Panc1 (cell line): ENCODE results near the gene FZD4. TPM values are rescaled to one million over a fixed set of nuclear protein-coding genes. Genes with fewer than 3 reads are reported as not detected.

ENCODE experiments used
- ATAC-seq: fragments of 200-7000 bp; cut with Tn5 transposase; 2 replicates; pipeline ENCODE4 v1.9.1; 2020; ENCODE audit warnings: mild to moderate bottlenecking, moderate library complexity
- BruUV-seq: library from RNA; stranded (reverse); fragments of 400-500 nt; replicated peaks from 2 replicates; lab custom pipeline; 2021; lab: Mats Ljungman, UMichigan
- CTCF ChIA-PET: fragments of 300-600 bp; sonication (Branson Sonifier 250); formaldehyde crosslinking; loops from one replicate; lab custom pipeline; 2022; ENCODE audit warnings: antibody characterized with exemption; lab: Charles Lee
- POLR2A ChIA-PET: fragments of 300-600 bp; sonication (Branson Sonifier 250); formaldehyde crosslinking; loops from one replicate; lab custom pipeline; 2022; ENCODE audit warnings: antibody characterized with exemption; lab: Charles Lee
- DNase-seq: peaks from one replicate; pipeline ENCODE4 v3.0.0-alpha.2; 2010; ENCODE audit warnings: low read depth, low spot score
- H3K27ac ChIP-seq: 2 replicates; pipeline ENCODE4 v1.5.1; 2011; ENCODE audit warnings: mild to moderate bottlenecking, low read length, inconsistent platforms
- H3K27me3 ChIP-seq: fragments of 200-500 bp; sonication (Bioruptor generic); 2 replicates; pipeline ENCODE4 v1.6.0; 2014; ENCODE audit warnings: low read length, inconsistent platforms; ENCODE audit not compliant: control insufficient read depth, insufficient read depth
- H3K36me3 ChIP-seq: fragments of 200-500 bp; sonication (Bioruptor generic); 2 replicates; pipeline ENCODE4 v1.5.1; 2014; ENCODE audit warnings: inconsistent platforms, mild to moderate bottlenecking, low read length, moderate library complexity; ENCODE audit not compliant: control insufficient read depth, insufficient read depth
- H3K4me1 ChIP-seq: 2 replicates; pipeline ENCODE4 v1.5.1; 2011; ENCODE audit warnings: inconsistent platforms, mild to moderate bottlenecking, low read length, moderate library complexity; ENCODE audit not compliant: control insufficient read depth, insufficient read depth
- H3K4me3 ChIP-seq, 2 experiments: 2 replicates each; pipeline ENCODE4 v1.5.1; 2011 to 2012; ENCODE audit warnings: low read depth in 2 of 2, low read length in 2 of 2, mild to moderate bottlenecking in 2 of 2, inconsistent platforms in 1 of 2, moderate library complexity in 1 of 2
- H3K9me3 ChIP-seq: fragments of 200-500 bp; sonication (Bioruptor generic); 2 replicates; pipeline ENCODE4 v1.5.1; 2014; ENCODE audit warnings: low read depth, mild to moderate bottlenecking, inconsistent platforms, low read length, moderate library complexity; ENCODE audit not compliant: control insufficient read depth, insufficient read depth
- CTCF ChIP-seq: fragments of 450-650 bp; IDR thresholded peaks from 2 replicates; pipeline ENCODE4 v1.5.1; 2017; ENCODE audit warnings: mild to moderate bottlenecking
- POLR2AphosphoS5 ChIP-seq: IDR thresholded peaks from 2 replicates; pipeline ENCODE4 v1.6.1; 2012; ENCODE audit warnings: mild to moderate bottlenecking, low read depth, low read length, moderate library complexity
- SIN3A ChIP-seq: IDR thresholded peaks from 2 replicates; pipeline ENCODE4 v1.6.1; 2012; ENCODE audit warnings: low read depth, mild to moderate bottlenecking, low read length, moderate library complexity, borderline replicate concordance; ENCODE audit not compliant: insufficient read depth
- in situ Hi-C: cut with HindIII; loops from 2 replicates; pipeline ENCODE4 v1.10.0; 2016; ENCODE audit warnings: low sequenced_read_pairs, low pct_unique_long_range_greater_than_20kb
- intact Hi-C: fragments of 100-400 bp; cut with micrococcal nuclease; formaldehyde crosslinking; loops from one replicate; pipeline ENCODE4 v1.10.0; 2022; ENCODE audit not compliant: unreplicated experiment
- total RNA-seq: library from RNA; stranded (reverse); gene quantifications from one replicate; pipeline ENCODE4 v1.2.1, GENCODE V29; 2021; ENCODE audit not compliant: unreplicated experiment
- TF ChIP-seq, protein P1 (sequence below), 2 experiments: IDR thresholded peaks; 2 replicates each; pipeline ENCODE4 v1.6.1; 2011 to 2012; ENCODE audit warnings: low read depth in 2 of 2, control low read depth in 1 of 2, low read length in 1 of 2, mild to moderate bottlenecking in 1 of 2, moderate library complexity in 1 of 2; ENCODE audit not compliant: insufficient read depth in 1 of 2

FZD4 gene
- total RNA-seq, 1 experiment from 2014 or later: 11.1 TPM

DNA sequence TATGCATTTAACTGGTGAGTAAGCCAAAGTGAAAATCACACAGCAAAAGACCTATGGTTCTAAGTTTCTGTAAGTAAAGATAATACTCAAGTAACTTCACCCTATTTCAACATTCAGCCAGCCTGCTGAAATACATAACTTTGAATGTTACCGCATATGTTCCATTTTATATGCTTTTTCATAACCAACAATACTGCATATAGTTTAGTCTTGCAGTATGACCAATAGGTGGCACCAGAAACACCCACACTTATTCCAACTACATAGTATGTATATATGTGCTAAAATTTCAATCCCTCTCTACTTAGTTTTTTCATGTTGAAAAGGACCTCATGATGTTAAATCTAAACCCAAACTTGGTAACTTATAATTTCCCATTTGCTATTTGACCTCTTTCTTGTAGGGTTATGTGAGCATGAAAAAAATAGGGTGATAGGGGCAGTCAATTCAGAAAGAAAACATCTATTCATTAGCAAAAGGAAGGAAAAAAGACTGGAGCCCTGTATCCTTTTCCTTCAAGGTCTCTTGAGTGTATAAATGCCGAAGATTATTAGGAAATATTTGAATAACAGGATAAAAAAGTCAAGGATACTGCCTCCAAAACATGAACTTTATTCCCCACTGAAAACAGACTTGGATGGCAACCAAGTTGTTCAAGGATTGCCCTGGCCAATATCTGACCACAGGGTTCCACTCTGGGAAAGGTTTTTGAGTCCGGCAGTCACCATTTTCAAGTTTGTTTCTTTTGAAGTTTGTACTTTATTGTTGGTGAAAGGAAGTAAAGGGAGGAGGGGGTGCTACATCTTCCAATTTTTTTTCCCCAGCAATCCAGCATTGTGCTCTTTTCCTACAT is 23.8 kb upstream of the FZD4 start:
- CTCF ChIA-PET: no interaction called here
- intact Hi-C loops (no loop called here), in situ Hi-C loops (no loop called here)
- DNase-seq (no peak), ATAC-seq (peak; percentile 92)
- no peak for TF ChIP-seq POLR2AphosphoS5
- TF ChIP-seq CTCF: peak; percentile 83; the same call in 1 of the 2 replicates
- no peak for TF ChIP-seq SIN3A
- Histone ChIP-seq H3K27ac (no peak overlapping the region; the same call in 1 of the 2 replicates), H3K9me3 (no peaks in the 10 kb centered on the region), H3K4me1 (no peaks in the 10 kb centered on the region), H3K27me3 (no peaks in the 10 kb centered on the region), H3K4me3 (no peak overlapping the region), H3K36me3 (no peaks in the 10 kb centered on the region)
- no TSS peak for BruUV-seq
- POLR2A ChIA-PET: no interaction called here

DNA sequence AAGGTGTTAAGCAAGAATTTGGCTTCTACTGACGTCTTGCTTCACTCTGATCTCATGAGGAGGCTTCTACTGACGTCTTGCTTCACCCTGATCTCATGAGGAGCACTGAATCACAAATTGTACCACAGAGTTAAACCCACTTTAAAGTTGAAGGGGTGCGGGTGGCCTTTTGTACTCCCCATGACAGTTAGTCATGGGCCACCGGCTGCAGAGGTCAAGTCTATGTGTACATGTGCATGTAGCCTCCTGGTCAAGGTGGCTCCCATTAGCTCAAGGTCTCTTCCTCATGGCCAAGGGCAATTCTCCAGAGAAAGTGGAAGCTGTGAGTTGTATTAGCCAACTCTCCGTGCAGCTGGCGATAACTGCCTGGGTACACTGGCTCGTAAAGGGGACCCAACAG is 23.1 kb upstream of the FZD4 start:
- POLR2A ChIA-PET: no interaction called here
- Histone ChIP-seq H3K4me3 (no peak overlapping the region), H3K9me3 (peaks cover 4% of the 10 kb centered on the region; the same call in 1 of the 2 replicates), H3K27ac (no peak overlapping the region), H3K27me3 (no peaks in the 10 kb centered on the region), H3K36me3 (no peaks in the 10 kb centered on the region), H3K4me1 (no peaks in the 10 kb centered on the region)
- ATAC-seq (no peak), DNase-seq (no peak)
- intact Hi-C loops (no loop called here), in situ Hi-C loops (no loop called here)
- TF ChIP-seq, protein P1, sequence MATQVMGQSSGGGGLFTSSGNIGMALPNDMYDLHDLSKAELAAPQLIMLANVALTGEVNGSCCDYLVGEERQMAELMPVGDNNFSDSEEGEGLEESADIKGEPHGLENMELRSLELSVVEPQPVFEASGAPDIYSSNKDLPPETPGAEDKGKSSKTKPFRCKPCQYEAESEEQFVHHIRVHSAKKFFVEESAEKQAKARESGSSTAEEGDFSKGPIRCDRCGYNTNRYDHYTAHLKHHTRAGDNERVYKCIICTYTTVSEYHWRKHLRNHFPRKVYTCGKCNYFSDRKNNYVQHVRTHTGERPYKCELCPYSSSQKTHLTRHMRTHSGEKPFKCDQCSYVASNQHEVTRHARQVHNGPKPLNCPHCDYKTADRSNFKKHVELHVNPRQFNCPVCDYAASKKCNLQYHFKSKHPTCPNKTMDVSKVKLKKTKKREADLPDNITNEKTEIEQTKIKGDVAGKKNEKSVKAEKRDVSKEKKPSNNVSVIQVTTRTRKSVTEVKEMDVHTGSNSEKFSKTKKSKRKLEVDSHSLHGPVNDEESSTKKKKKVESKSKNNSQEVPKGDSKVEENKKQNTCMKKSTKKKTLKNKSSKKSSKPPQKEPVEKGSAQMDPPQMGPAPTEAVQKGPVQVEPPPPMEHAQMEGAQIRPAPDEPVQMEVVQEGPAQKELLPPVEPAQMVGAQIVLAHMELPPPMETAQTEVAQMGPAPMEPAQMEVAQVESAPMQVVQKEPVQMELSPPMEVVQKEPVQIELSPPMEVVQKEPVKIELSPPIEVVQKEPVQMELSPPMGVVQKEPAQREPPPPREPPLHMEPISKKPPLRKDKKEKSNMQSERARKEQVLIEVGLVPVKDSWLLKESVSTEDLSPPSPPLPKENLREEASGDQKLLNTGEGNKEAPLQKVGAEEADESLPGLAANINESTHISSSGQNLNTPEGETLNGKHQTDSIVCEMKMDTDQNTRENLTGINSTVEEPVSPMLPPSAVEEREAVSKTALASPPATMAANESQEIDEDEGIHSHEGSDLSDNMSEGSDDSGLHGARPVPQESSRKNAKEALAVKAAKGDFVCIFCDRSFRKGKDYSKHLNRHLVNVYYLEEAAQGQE (IDR thresholded peaks at IDR 0.05; ENCODE audit: insufficient read depth in 1 of 2, low read depth in 2 of 2, low read length in 1 of 2): no peak
- TF ChIP-seq CTCF: no peak
- no peak for TF ChIP-seq SIN3A
- BruUV-seq: no TSS peak
- CTCF ChIA-PET: no interaction called here
